Endothelial cell of umbilical vein (primary cell): ENCODE measurements around the gene CFAP77. TPM values are rescaled to one million over a fixed set of nuclear protein-coding genes. Genes with fewer than 3 reads are reported as not detected.

Experiments used
- BruUV-seq: library from RNA; stranded (reverse); fragments of 400-500 nt; replicated peaks from 2 replicates; lab custom pipeline; 2021; lab: Mats Ljungman, UMichigan
- CTCF ChIA-PET: fragments of 300-600, 350-600 bp; sonication (Branson Sonifier 250); formaldehyde crosslinking; loops from one replicate; lab custom pipeline; 2021; ENCODE audit warnings: antibody characterized with exemption, inconsistent platforms; lab: Charles Lee
- POLR2A ChIA-PET: fragments of 300-600, 350-600 bp; sonication (Branson Sonifier 250); formaldehyde crosslinking; loops from one replicate; lab custom pipeline; 2021; ENCODE audit warnings: antibody characterized with exemption, inconsistent platforms; lab: Charles Lee
- DNase-seq: peaks from one replicate; pipeline ENCODE4 v3.0.0-alpha.2; 2011; ENCODE audit warnings: low read depth, low spot score
- FAIRE-seq: peaks from 2 replicates; lab custom pipeline; 2011; peaks lifted over from hg19 to GRCh38; lab: Jason Lieb, UNC
- H2AFZ ChIP-seq: 2 replicates; pipeline ENCODE4 v1.6.0; 2012; ENCODE audit warnings: low read depth, low read length, control low read depth, inconsistent platforms
- H3K27ac ChIP-seq: 2 replicates; pipeline ENCODE4 v1.5.1; 2011; ENCODE audit warnings: low read depth, mild to moderate bottlenecking, control low read depth, low read length, moderate library complexity; ENCODE audit not compliant: insufficient read depth
- H3K27me3 ChIP-seq, 2 experiments: 2 replicates each; pipeline versions ENCODE4 v1.6.0 to v1.6.1; 2011; ENCODE audit warnings: low read length in 2 of 2, mixed read lengths in 1 of 2; ENCODE audit not compliant: control insufficient read depth in 2 of 2, insufficient read depth in 2 of 2
- H3K36me3 ChIP-seq, 2 experiments: 2 replicates in 1 of 2; 3 replicates in 1 of 2; pipeline ENCODE4 v1.5.1; 2011; ENCODE audit warnings: low read length in 2 of 2, mild to moderate bottlenecking in 1 of 2, moderate library complexity in 1 of 2; ENCODE audit not compliant: control insufficient read depth in 2 of 2, insufficient read depth in 2 of 2; ENCODE audit errors: extremely low read depth in 1 of 2
- H3K4me1 ChIP-seq: 3 replicates; pipeline ENCODE4 v1.5.1; 2011; ENCODE audit warnings: mild to moderate bottlenecking, low read length; ENCODE audit not compliant: control insufficient read depth, insufficient read depth; ENCODE audit errors: extremely low read depth
- H3K4me2 ChIP-seq: 2 replicates; pipeline ENCODE4 v1.6.1; 2011; ENCODE audit warnings: low read length, control low read depth, mixed read lengths; ENCODE audit not compliant: insufficient read depth
- H3K4me3 ChIP-seq, 3 experiments: fragments of 200-600 bp in 1 of 3; sonication (generic), shearing (Covaris generic) in 1 of 3; replicated peaks in 1 of 3; 2 replicates each; pipeline ENCODE4 v1.5.1; 2011 to 2016; ENCODE audit warnings: control low read depth in 3 of 3, low read length in 3 of 3, mild to moderate bottlenecking in 2 of 3, inconsistent platforms in 1 of 3, low read depth in 1 of 3, moderate library complexity in 1 of 3; ENCODE audit not compliant: insufficient read depth in 1 of 3
- H3K79me2 ChIP-seq: 2 replicates; pipeline ENCODE4 v1.6.0; 2012; ENCODE audit warnings: low read length, inconsistent platforms; ENCODE audit not compliant: control insufficient read depth, insufficient read depth
- H3K9ac ChIP-seq: replicated peaks from 2 replicates; pipeline ENCODE3; 2011; ENCODE audit warnings: low read length, control low read depth; ENCODE audit not compliant: insufficient read depth; ENCODE audit errors: extremely low read depth
- H3K9me1 ChIP-seq: replicated peaks from 3 replicates; pipeline ENCODE4 v1.6.0; 2011; ENCODE audit warnings: mild to moderate bottlenecking, low read length; ENCODE audit not compliant: control insufficient read depth, insufficient read depth; ENCODE audit errors: extremely low read depth
- H3K9me3 ChIP-seq: replicated peaks from 2 replicates; pipeline ENCODE4 v1.5.1; 2012; ENCODE audit warnings: low read length, inconsistent platforms; ENCODE audit not compliant: control insufficient read depth, insufficient read depth
- H4K20me1 ChIP-seq: replicated peaks from 2 replicates; pipeline ENCODE3; 2011; ENCODE audit warnings: mild to moderate bottlenecking, low read length; ENCODE audit not compliant: control insufficient read depth, insufficient read depth; ENCODE audit errors: extremely low read depth
- CTCF ChIP-seq, 2 donors: IDR thresholded peaks; 1 replicate in 1 of 2; 2 replicates in 1 of 2; pipeline ENCODE4 v1.5.1; 2011; ENCODE audit warnings: low read length in 2 of 2, mild to moderate bottlenecking in 2 of 2, moderate library complexity in 2 of 2, control low read depth in 1 of 2, inconsistent platforms in 1 of 2, low read depth in 1 of 2; ENCODE audit not compliant: insufficient read depth in 1 of 2; ENCODE audit errors: extremely low read depth in 1 of 2
- EZH2 ChIP-seq: IDR thresholded peaks from 2 replicates; pipeline ENCODE4 v1.6.1; 2012; ENCODE audit warnings: borderline replicate concordance, low read depth, mild to moderate bottlenecking, moderate library complexity, low read length, inconsistent platforms; ENCODE audit not compliant: severe bottlenecking
- FOS ChIP-seq: IDR thresholded peaks from 2 replicates; pipeline ENCODE4 v1.6.1; 2011; ENCODE audit warnings: mild to moderate bottlenecking, low read length, moderate library complexity, borderline replicate concordance; ENCODE audit not compliant: insufficient read depth
- GATA2 ChIP-seq: IDR thresholded peaks from 2 replicates; pipeline ENCODE4 v1.7.0; 2011; ENCODE audit warnings: low read depth, mild to moderate bottlenecking, moderate library complexity, mixed read lengths, low read length; ENCODE audit not compliant: insufficient read length, insufficient read depth
- JUN ChIP-seq: IDR thresholded peaks from 2 replicates; pipeline ENCODE4 v1.6.1; 2011; ENCODE audit warnings: borderline replicate concordance, low read depth; ENCODE audit not compliant: insufficient read length, insufficient read depth
- MAX ChIP-seq: IDR thresholded peaks from 2 replicates; pipeline ENCODE4 v1.6.1; 2011; ENCODE audit not compliant: insufficient read depth, insufficient read length
- MYC ChIP-seq: IDR thresholded peaks from one replicate; pipeline ENCODE4 v1.6.1; 2011; ENCODE audit warnings: mild to moderate bottlenecking, low read depth, low read length
- POLR2A ChIP-seq: IDR thresholded peaks from 2 replicates; pipeline ENCODE4 v1.6.1; 2012; ENCODE audit warnings: low read depth, mild to moderate bottlenecking, control low read depth, low read length
- POLR2AphosphoS5 ChIP-seq: IDR thresholded peaks from 2 replicates; pipeline ENCODE4 v1.6.1; 2012; ENCODE audit warnings: low read depth, mild to moderate bottlenecking, control low read depth, low read length, moderate library complexity; ENCODE audit not compliant: insufficient read depth
- dilution Hi-C: fragments of 300-500 bp; cut with MboI; formaldehyde crosslinking; loops from one replicate; pipeline ENCODE4 v1.15.0; 2019; ENCODE audit warnings: low sequenced_read_pairs; ENCODE audit not compliant: extremely low pct_ligation_motif_present
- intact Hi-C: fragments of 100-400 bp; cut with micrococcal nuclease; formaldehyde crosslinking; loops from one replicate; pipeline ENCODE4 v1.10.0; 2022
- polyA plus RNA-seq, 4 experiments: library from polyadenylated mRNA; depleted of rRNA in 3 of 4; stranded (reverse) in 3 of 4; unstranded in 1 of 4; fragments of >200 nt; gene quantifications; 2 replicates each; pipeline versions ENCODE4 v1.2.1 to v1.2.3, GENCODE V29; 2011 to 2012; ENCODE audit warnings: missing spikeins in 1 of 4
- total RNA-seq: library from RNA; stranded (reverse); gene quantifications from 2 replicates; pipeline ENCODE4 v1.2.3, GENCODE V29; 2021

CFAP77 gene
- total and polyA plus RNA-seq, 2 donors (not counting 3 experiments of a cell fraction or from before 2014, with no cell fraction given), result not detected

GRCh38 chr9:132514011-132514744 lies 104.2 kb downstream of the CFAP77 start:
- Histone ChIP-seq H3K27me3 (peaks cover 0 to 2% of the 10 kb centered on the region in 2 experiments), H2AFZ (no peak overlapping the region), H3K4me2 (no peak overlapping the region), H3K36me3 (no peaks in the 10 kb centered on the region), H3K4me3 (no peak overlapping the region), H3K9me1 (no peaks in the 10 kb centered on the region), H3K79me2 (no peaks in the 10 kb centered on the region), H3K27ac (no peak overlapping the region), H3K4me1 (no peaks in the 10 kb centered on the region), H3K9me3 (no peaks in the 10 kb centered on the region), H3K9ac (no peak overlapping the region), H4K20me1 (no peaks in the 10 kb centered on the region)
- intact Hi-C loops (no loop called here), dilution Hi-C loops (no loop called here)
- CTCF ChIA-PET, result no interaction called here
- FAIRE-seq (no peak), DNase-seq (no peak)
- BruUV-seq, result no TSS peak
- TF ChIP-seq MYC, result no peak
- no peak for TF ChIP-seq EZH2
- TF ChIP-seq POLR2AphosphoS5, result no peak
- no peak for TF ChIP-seq MAX
- TF ChIP-seq POLR2A, result no peak
- TF ChIP-seq CTCF (IDR thresholded peaks at IDR 0.05; ENCODE audit: extremely low read depth in 1 of 2, insufficient read depth in 1 of 2, low read depth in 1 of 2, low read length in 2 of 2), result no peak
- no peak for TF ChIP-seq JUN
- no peak for TF ChIP-seq FOS
- no peak for TF ChIP-seq GATA2
- POLR2A ChIA-PET, result no interaction called here
